Osteoblast (primary cell): ENCODE results near the gene KRTAP10-1. TPM values are rescaled to one million over a fixed set of nuclear protein-coding genes. Genes with fewer than 3 reads are reported as not detected.

Experiments
- DNase-seq: peaks from one replicate; pipeline ENCODE4 v3.0.0; 2011; ENCODE audit warnings: low spot score, mixed read lengths; ENCODE audit not compliant: insufficient read length; ENCODE audit errors: missing footprints
- H2AFZ ChIP-seq: 2 replicates; pipeline ENCODE4 v1.6.0; 2011; ENCODE audit warnings: mild to moderate bottlenecking, low read length
- H3K27ac ChIP-seq: 2 replicates; pipeline ENCODE4 v1.5.1; 2011; ENCODE audit warnings: mild to moderate bottlenecking, low read depth, low read length, moderate library complexity
- H3K27me3 ChIP-seq: 2 replicates; pipeline ENCODE4 v1.6.0; 2012; ENCODE audit warnings: mild to moderate bottlenecking, control low read depth, inconsistent platforms, low read length, moderate library complexity; ENCODE audit not compliant: insufficient read depth
- H3K36me3 ChIP-seq: 2 replicates; pipeline ENCODE4 v1.5.1; 2011; ENCODE audit warnings: mild to moderate bottlenecking, low read length, control low read depth, moderate library complexity; ENCODE audit not compliant: insufficient read depth
- H3K4me1 ChIP-seq: 2 replicates; pipeline ENCODE4 v1.5.1; 2011; ENCODE audit warnings: mild to moderate bottlenecking, low read length, control low read depth, moderate library complexity; ENCODE audit not compliant: insufficient read depth
- H3K4me2 ChIP-seq: 2 replicates; pipeline ENCODE4 v1.6.0; 2011; ENCODE audit warnings: mild to moderate bottlenecking, low read length; ENCODE audit not compliant: insufficient read depth
- H3K4me3 ChIP-seq: fragments of 200-600 bp; sonication (generic); 3 replicates; pipeline ENCODE4 v1.5.1; 2012; ENCODE audit warnings: mild to moderate bottlenecking, low read length, inconsistent platforms; ENCODE audit not compliant: insufficient read depth
- H3K79me2 ChIP-seq: 2 replicates; pipeline ENCODE4 v1.6.0; 2012; ENCODE audit warnings: mild to moderate bottlenecking, low read length, control low read depth, inconsistent platforms; ENCODE audit not compliant: insufficient read depth
- H3K9me3 ChIP-seq: 2 replicates; pipeline ENCODE4 v1.5.1; 2011; ENCODE audit warnings: low read depth, low read length, control low read depth
- H4K20me1 ChIP-seq: 2 replicates; pipeline ENCODE4 v1.6.0; 2012; ENCODE audit warnings: mild to moderate bottlenecking, low read length, control low read depth; ENCODE audit not compliant: insufficient read depth
- CTCF ChIP-seq: IDR thresholded peaks from 2 replicates; pipeline ENCODE4 v1.5.1; 2011; ENCODE audit warnings: mild to moderate bottlenecking, low read depth, low read length, moderate library complexity; ENCODE audit errors: extremely low read depth
- total RNA-seq: library from RNA; depleted of rRNA; stranded (reverse); fragments of >200 nt; gene quantifications from 2 replicates; pipeline ENCODE4 v1.2.3, GENCODE V29; 2012

KRTAP10-1 gene
- total RNA-seq, 1 donor = not detected

GRCh38 chr21:44508426-44508710 is 31.6 kb downstream of the KRTAP10-1 start:
- Histone ChIP-seq H3K4me3 (no peak overlapping the region), H3K4me2 (no peak overlapping the region), H4K20me1 (no peaks in the 10 kb centered on the region), H2AFZ (no peak overlapping the region), H3K36me3 (no peaks in the 10 kb centered on the region), H3K27me3 (peaks cover 3% of the 10 kb centered on the region), H3K27ac (no peak overlapping the region), H3K9me3 (no peaks in the 10 kb centered on the region), H3K79me2 (no peaks in the 10 kb centered on the region), H3K4me1 (no peaks in the 10 kb centered on the region)
- no peak for DNase-seq
- no peak for TF ChIP-seq CTCF

- TF ChIP-seq CTCF = no peak
These were observed 32.1 kb downstream of the KRTAP10-1 start for GRCh38 chr21:44507673-44508425.

DNA sequence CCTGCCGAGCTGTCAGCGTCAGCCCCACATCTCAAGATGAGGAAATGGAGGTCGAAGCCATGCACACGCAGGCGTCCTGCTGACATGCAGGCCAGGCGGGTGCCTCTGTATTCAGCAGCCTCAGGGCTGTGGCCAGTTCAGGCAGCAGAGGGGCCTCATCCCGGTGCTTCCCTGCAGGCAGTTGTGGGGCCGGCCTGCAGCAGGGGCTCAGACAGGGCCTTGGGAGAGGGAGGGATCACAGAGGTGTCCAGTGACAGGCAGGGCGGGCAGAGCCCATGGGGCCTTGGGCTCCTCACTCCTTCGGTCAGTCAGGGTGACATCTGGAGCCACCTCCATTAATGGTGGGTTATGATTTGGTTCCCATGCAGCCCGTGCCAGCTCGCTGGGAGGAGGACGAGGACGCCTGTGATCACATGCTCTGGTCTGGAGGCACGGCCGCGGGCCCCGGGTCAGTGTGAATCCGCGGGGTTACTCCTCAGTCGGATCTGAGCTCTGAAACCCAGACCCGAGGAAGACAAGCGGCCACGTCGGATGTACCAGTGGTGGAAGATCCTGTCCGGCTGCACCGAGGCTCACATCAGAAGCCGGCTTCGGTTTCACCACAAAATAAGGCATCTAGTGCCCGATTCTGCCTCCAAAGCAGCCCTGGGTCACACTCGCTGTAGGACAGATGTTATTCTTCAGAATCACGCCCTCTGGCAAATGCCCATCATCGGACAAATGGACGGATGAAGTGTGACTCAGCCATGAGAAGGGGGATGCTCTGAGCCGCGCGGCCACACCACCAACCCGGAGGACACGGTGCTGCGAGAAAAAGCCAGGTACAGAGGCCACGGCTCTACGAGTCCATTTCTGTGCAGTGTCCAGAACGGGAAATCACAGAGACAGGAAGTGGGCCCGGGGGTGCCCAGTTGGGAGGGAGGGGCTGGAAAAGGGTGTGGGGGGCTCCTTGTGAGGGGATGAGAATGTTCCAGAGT is 33.4 kb downstream of the KRTAP10-1 start:
- H4K20me1 ChIP-seq = no peaks in the 10 kb centered on the region
- no peak for TF ChIP-seq CTCF
- H3K27me3 ChIP-seq = peaks cover 3% of the 10 kb centered on the region
- DNase-seq = no peak
- no peaks in the 10 kb centered on the region for H3K36me3 ChIP-seq
- H3K4me1 ChIP-seq = no peaks in the 10 kb centered on the region
- H3K4me3 ChIP-seq = no peak overlapping the region
- no peak overlapping the region for H2AFZ ChIP-seq
- H3K79me2 ChIP-seq = no peaks in the 10 kb centered on the region
- no peak overlapping the region for H3K27ac ChIP-seq
- no peak overlapping the region for H3K4me2 ChIP-seq
- no peaks in the 10 kb centered on the region for H3K9me3 ChIP-seq

More at GRCh38 chr21:44507673-44508425, 32.1 kb downstream of the KRTAP10-1 start:
- H3K79me2 ChIP-seq = no peaks in the 10 kb centered on the region
- H3K9me3 ChIP-seq = no peaks in the 10 kb centered on the region
- H3K4me2 ChIP-seq = no peak overlapping the region
- no peaks in the 10 kb centered on the region for H3K4me1 ChIP-seq
- H3K27ac ChIP-seq = no peak overlapping the region
- H2AFZ ChIP-seq = no peak overlapping the region
- no peak for DNase-seq
- no peaks in the 10 kb centered on the region for H4K20me1 ChIP-seq
- no peak overlapping the region for H3K4me3 ChIP-seq
- no peaks in the 10 kb centered on the region for H3K36me3 ChIP-seq
- peaks cover 3% of the 10 kb centered on the region for H3K27me3 ChIP-seq
